Urothelium cell line (cell line): ENCODE results near the gene SAMMSON.
A peak's percentile ranks its signal among the peaks of the same experiment; 100 is the strongest.

Experiments used
- DNase-seq: peaks from one replicate; pipeline ENCODE4 v3.0.0; 2011; ENCODE audit warnings: low spot score, mixed read lengths
- FAIRE-seq: peaks from 2 replicates; lab custom pipeline; 2011; peaks lifted over from hg19 to GRCh38; lab: Jason Lieb, UNC

Gene SAMMSON

DNA sequence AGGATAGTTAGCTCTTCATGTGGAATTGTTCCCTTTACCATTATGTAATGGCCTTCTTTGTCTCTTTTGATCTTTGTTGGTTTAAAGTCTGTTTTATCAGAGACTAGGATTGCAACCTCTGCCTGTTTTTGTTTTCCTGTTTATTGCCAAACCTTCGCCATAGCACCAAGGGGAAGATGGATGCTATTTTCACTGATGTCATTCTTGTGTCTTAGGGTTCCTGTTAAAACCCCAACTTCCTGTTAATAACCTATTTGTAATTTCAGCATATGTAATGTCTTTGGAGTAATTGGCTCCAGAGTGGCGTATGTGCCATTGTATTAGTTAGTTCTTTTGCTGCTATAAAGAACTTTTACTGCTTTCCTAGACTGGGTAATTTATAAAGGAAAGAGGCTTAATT lies 10.8 kb downstream of the SAMMSON start:
- FAIRE-seq: no peak
- no peak for DNase-seq

GRCh38 chr3:70011582-70011981 lies 12.0 kb downstream of the SAMMSON start:
- DNase-seq (no peak), FAIRE-seq (no peak)

DNA sequence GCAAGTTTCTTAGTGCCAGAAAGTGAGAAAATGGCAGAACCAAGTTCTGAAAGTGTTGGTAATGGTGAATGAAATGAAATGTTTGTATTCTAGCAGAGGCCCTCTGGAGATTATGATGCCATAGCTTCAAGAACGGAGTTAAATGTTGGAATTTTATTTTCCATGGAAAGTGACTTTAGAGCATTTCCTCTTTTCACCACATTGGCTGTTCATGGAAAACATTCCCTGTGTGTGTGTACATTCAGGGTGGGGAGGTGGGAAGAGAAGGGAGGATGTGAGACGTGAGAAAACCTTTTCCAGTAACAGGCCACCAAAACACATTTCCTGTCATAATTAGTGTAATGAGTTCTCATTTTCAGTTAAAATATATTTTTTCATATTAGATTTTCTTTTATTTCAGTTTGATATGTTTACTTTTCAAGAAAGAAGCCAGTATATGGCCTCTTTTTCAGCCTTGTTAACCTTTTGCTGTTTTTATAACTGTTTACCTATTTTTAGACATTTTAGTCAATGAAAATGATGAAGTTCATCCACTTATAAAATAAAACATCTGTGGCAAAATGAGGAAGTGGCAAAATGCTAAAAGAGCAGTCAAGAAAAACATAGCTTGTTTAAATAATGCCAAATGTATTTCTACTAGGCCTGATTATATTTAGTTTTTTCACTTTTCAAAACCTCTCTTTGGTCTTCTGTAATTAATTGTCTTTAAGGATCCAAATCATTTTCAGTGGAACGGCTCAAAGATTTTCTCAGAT lies 21.6 kb downstream of the SAMMSON start:
- FAIRE-seq: no peak
- DNase-seq: no peak

DNA sequence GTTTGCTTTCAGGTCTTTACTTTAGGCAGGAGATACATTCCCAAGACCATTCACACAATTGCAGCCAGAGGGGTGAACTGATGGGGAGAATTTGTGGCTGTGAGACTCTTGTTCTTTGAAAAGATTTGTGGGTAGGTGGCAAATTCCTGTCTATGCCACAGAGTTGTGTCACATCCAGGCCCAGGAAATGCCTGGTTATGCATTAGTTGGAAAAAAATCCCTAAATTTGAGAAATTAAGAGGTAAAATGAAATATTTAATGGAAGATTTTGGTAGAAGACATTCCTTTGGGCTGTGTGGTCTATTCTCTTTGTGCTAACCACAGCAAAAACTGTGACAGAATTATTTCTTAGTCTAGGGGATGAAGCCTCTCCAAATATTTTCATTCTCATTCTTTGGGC lies 28.8 kb downstream of the SAMMSON start:
- FAIRE-seq (no peak), DNase-seq (peak; percentile 14)

DNA sequence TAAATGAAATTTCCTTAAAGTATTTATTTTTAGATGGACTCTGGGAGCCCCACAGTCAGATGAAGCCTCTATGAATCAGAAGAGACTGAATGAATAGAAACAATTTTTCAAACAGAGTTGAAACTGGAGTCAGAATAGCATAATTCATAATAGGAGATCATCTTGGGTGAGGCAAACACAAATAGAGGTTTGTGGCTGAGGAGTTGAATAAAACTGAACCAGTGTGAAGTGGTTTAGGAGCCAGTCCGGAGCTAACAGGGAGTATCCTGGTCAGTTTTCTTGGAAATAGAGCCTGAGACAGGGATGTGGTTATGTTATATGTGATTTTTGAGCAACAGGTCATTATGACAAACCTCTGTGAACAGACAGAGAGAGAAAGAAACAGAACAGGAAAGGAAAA lies 39.2 kb downstream of the SAMMSON start:
- DNase-seq (no peak), FAIRE-seq (no peak)

DNA sequence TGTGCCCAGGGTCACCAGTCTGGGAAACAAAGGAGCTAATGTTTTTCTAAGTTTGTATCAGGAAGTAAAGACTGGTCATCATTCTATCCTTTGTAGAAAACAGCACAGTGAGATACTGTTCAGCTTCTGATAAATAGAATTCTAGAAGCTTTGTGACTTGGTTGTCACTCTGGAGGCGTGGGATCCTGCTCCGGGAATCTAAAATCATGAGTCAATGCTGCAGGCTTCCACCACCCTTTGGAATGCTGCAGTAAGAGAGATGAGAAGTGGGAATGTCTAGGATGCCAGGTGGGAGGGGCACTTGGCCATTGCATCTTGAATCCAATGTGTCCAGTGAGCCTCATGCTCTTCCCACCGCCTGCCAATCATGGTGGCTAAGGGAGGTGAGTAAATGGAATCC lies 40.9 kb downstream of the SAMMSON start:
- FAIRE-seq: no peak

GRCh38 chr3:70042641-70043040 lies 43.1 kb downstream of the SAMMSON start:
- no peak for FAIRE-seq
- no peak for DNase-seq

More for the DNA sequence above, 40.9 kb downstream of the SAMMSON start:
- no peak for DNase-seq

DNA sequence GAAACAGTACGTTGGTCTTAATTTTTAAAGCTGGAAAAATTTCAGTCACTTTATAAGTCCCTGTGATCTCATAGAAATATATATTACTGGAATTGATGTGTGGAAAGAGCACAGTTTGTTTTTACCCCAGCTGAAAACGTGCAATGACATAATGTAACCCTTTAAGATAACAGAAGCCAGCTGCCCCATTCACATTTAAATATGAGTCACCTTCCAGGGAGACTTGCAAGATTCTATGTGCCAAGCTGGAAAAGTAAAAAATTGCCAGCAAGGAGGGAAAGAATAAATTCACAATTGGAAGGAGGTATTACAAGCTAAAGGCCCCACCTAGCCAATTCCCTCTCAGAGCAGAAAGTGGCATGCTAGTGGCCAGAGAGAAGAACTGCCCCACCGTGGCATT lies 50.2 kb downstream of the SAMMSON start:
- DNase-seq (no peak), FAIRE-seq (no peak)

DNA sequence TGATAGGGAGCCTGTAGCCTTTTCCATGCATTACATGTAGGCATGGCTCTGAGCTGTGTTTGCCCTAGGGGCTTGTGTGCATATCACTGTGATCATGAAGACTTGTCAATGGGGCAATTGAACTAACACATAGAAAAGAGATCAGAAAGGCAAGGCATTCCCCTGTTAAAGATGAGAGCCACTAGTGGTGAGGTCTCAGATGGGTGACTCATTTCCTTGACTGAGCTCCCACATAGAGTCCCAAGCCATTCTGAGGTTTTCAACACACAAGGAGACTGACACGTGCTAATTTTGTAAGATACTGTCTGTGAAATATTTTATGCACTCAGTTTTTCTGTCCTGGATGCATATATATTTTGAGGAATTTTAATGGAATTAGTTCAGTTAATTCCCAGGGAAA lies 53.8 kb downstream of the SAMMSON start:
- no peak for FAIRE-seq
- DNase-seq: peak; percentile 45

GRCh38 chr3:70056081-70056480 lies 56.5 kb downstream of the SAMMSON start:
- DNase-seq: no peak
- FAIRE-seq: no peak

DNA sequence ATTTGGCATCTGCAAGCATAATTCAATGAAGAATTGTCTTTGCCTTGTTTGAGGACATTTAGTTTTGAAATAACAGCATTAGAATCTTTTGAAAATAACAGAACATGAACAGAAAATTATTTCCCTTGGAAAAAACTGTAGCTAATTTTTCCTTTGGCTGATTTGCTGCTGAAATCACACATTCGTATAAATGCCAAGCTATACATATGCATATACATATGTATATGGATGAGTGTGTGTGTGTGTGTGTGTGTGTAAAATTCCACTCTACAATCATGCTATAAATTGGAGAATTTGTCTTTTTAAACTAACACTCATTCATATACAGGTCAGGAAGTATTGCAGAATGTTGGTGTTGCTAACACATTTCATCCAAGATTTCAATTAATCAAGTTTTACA lies 57.9 kb downstream of the SAMMSON start:
- DNase-seq: no peak

DNA sequence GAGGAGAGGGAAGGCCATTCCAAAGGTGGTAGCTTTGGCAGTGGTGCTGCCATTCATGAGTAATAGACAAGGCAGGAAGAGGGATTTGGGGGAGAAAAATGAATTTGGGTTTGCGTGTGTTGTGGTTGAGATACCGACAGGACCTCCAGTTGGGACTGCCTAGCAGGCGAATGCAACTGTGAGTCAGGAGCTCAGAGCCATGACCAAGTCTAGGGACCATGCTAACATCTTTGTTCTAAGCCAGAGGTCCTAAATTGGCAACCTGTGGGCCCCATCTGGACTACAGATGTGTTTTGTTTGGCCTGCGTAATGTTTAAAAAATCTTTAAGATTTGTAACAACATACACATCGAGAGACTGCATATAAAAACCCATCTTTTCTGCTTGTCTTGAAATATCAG lies 61.6 kb downstream of the SAMMSON start:
- FAIRE-seq: no peak

More for the DNA sequence above, 57.9 kb downstream of the SAMMSON start:
- no peak for FAIRE-seq

GRCh38 chr3:70064194-70064779 lies 64.8 kb downstream of the SAMMSON start:
- no peak for FAIRE-seq
- peak; percentile 29 for DNase-seq

More for the DNA sequence above, 61.6 kb downstream of the SAMMSON start:
- no peak for DNase-seq

- FAIRE-seq: no peak
- peak; percentile 21 for DNase-seq
Measured at GRCh38 chr3:70065696-70066253, 66.2 kb downstream of the SAMMSON start.

DNA sequence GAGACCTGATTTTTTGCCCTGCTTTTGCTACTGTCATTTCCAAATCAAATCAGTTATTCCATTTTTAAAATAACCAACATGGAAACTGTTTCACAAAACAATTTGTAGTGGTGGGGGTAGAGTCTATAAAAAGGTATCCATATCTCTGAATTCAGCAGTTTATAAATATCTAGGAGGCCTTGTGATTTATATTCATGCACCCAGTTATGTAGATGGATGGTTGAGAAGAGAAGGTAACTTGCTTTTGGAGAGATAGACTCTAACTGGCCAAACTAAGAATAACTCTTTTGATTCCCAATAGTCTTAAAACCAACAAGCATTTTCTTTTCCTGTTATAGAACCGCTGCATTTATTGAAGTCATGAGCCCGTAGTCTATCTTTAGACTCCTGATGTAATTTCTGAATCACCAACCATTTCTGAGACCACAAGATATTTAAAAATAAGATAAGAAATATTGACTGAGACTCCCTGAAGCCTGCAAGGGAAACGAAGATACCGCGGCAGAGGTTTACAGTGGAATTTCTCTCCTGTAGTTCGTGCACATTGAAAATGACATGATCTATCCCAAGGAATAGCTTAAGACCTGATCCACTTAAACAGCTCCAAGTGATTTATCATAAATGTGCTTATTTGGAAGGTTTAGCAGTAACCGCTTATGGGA lies 68.5 kb downstream of the SAMMSON start:
- no peak for FAIRE-seq

DNA sequence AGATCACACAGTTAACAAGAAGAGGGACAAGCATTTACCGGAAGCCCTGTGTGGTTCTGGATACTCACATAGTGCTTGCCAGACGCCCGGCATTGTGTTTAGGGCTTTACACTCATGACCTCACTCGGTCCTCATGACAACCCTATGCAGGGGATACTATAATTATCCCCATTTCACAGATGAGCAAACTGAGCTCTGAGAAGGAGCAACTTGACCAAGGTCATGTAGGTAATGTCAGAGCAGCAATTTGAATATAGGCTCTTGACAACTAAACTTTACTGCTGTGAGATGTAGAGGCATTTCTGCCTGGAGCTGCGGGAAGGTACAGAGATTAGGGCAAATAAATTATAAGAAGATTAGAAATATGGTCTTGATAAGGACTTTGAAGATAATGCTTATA lies 70.0 kb downstream of the SAMMSON start:
- FAIRE-seq (no peak), DNase-seq (no peak)

More for the DNA sequence above, 68.5 kb downstream of the SAMMSON start:
- peak; percentile 10 for DNase-seq

DNA sequence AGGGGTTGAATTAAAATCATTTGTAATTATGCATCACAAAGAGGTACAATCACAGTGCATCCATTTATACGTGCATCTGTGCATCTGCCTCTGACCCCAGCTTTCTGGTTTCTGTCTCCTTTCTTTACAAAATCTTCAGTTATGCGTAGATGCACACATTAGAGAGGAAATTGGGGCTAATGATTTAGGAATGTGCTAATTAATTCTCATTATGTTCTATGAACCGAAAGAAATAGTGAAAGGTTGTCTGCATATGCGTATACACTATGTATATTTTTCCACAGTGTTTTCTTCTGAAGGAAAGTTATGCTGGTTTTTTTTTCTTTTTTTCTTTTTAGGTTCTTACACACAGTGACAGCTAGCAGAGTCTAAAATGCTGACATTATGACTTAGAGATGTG lies 71.6 kb downstream of the SAMMSON start:
- FAIRE-seq (no peak), DNase-seq (no peak)

- DNase-seq (no peak), FAIRE-seq (no peak)
Measured at GRCh38 chr3:70072180-70072579, 72.6 kb downstream of the SAMMSON start.

DNA sequence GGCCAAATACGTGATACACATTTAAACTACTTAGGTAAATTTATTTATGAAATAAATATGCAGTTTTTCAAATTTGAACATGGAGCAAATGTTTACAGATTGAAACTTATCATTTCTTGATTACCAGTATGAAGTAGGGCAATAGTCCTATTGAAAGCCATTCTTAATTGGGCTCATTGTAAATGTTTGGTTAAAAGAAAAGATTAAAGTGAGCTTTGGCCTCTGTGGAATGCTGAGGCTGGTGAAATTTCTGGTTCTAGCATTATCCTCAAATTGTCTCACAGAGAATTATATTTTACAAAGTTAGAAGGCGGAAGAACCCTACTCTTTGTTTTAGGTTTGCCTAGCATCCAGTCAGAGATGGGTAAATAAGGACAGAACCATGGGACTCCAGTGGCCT lies 73.2 kb downstream of the SAMMSON start:
- no peak for DNase-seq
- FAIRE-seq: no peak

DNA sequence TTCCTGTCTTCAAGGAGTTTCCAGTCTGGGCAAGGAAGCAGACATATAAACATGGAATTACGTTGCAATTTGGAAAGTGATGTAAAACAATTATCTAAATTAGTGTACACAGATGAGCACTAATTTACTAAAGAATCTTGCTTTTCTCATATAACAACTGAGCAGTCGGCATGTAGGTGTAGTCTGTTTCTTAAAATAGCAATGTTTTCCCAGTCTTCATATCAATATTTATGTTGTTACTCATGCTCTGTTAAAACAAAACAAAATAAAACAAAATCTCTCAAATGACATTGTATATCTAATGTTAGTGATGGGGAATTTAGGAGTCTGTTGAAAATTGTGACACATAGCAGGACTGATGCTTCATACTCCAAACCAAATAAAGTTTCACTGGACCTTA lies 75.6 kb downstream of the SAMMSON start:
- FAIRE-seq (no peak), DNase-seq (no peak)

DNA sequence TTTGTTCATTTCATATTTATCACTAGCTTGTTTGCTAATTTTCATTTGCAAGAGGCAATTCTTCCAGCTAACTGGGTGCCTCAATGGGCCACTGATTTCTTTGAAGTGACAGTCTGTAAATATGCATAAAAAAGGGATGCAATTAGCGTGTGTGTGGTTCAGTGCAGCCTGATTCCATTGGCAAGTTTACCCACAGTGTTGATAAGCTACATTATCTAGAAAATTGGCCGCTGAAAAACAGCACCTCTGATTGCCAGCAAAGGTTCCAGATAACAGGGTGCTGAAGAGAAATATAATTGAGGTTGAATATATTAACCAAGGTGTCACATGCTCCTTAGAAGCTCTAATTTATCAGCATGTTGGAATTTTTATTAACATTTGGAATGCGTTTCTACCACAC lies 76.9 kb downstream of the SAMMSON start:
- FAIRE-seq: no peak
- no peak for DNase-seq

DNA sequence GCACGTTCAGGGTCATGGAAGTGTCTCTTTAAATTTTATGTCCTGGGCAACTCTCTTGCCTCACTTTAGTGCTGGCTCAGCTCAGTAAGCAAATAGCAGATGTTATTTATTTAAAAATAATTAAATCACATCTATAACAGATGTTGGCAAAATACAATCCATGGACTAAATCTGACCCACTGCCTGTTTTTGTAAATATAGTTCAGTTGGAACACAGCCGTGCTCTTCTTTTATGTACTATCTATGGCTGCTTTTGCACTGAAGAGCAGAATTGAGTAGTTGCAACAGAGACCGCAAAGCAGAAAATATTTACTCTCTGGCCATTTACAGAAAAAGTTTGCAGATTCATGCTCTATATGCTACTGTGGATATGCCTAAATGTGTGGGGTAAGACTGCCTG lies 79.2 kb downstream of the SAMMSON start:
- FAIRE-seq (no peak), DNase-seq (no peak)
